ENCODE results near the gene GAPT. TPM values are rescaled to one million over a fixed set of nuclear protein-coding genes. Genes with fewer than 3 reads are reported as not detected.

GAPT gene
- polyA plus RNA-seq, 1 of the 3 experiments (the other 2 are of a cell fraction) = not detected

DNA sequence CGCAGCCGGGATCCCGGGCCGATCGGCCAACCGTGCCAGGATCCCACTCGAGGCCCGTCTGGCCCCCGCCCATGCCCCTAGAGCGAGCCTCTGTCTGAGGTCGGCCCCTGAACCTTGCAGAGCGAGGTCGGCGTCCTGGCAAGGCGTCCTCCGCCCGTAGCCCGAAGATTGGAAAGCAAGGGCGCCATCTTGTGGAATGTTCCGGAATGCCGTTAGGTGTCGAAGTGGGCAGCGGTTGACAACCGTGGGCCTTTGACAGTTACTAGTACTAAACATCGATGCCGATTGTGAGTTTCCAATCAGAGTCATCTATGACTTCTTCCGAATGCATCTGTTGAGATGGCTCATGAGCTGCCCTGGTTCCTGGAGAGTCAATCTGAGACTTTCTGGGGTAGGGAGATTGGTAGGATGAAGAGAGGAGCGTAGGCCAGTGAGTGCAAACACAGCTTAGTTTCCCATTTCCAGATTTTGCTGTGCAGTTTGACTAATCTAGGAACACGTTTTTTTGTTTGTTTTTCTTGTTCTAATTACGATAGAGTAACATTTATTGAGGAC lies 30.4 kb upstream of the GAPT start:
- 21% methylated on average over 8 of the region's 30 CpGs for WGBS (ENCODE audit: low lambda C conversion rate)
- CTCF ChIA-PET = interaction anchor here (0.6 to 6.1 kb wide), 65 partner anchors 10 to 1167 kb away, joined by 3 to 206 read pairs (median 4); no protein-coding TSS in a partner anchor
- Histone ChIP-seq H3K9ac (peak overlapping the region; percentile 95), H3K27ac (ENCODE audit: low read depth in 2 of 2, low read length in 1 of 2) (peak overlapping the region; percentile 85 to 87), H3K27me3 (ENCODE audit: insufficient read depth) (no peaks in the 10 kb centered on the region), H3K4me3 (ENCODE audit: low read depth in 2 of 2, low read length in 1 of 2) (peak overlapping the region; percentile 90 to 93), H4K20me1 (ENCODE audit: insufficient read depth) (peaks cover 39% of the 10 kb centered on the region), H3K9me3 (no peaks in the 10 kb centered on the region), H3K9me2 (no peaks in the 10 kb centered on the region), H3F3A (replicated peaks; ENCODE audit: insufficient read depth) (peaks cover 21% of the 10 kb centered on the region), H3K79me2 (ENCODE audit: insufficient read depth) (peaks cover 40% of the 10 kb centered on the region), H3K36me3 (replicated peaks in 1 of 2; ENCODE audit: control insufficient read depth in 1 of 2, insufficient read depth in 2 of 2, low read length in 1 of 2) (peaks cover 30% of the 10 kb centered on the region in 2 experiments), H2AFZ (ENCODE audit: low read depth) (peak overlapping the region; percentile 54), H3K4me2 (peak overlapping the region; percentile 87), H3K4me1 (ENCODE audit: control insufficient read depth in 1 of 2, insufficient read depth in 2 of 2, low read depth in 1 of 2, low read length in 1 of 2) (peaks cover 0 to 7% of the 10 kb centered on the region in 2 experiments; a peak in 2 of 4 replicates)
- POLR2A ChIA-PET = interaction anchor here (1.0 kb wide), 1 partner anchor 573 kb away, joined by 4 read pairs; no protein-coding TSS in a partner anchor
- peak; percentile 83 for DNase-seq
- TF ChIP-seq EP300 (IDR thresholded peaks at IDR 0.05; ENCODE audit: borderline replicate concordance in 1 of 2, low read depth in 1 of 2, low read length in 1 of 2) (0 out of 4 replicates have a peak, but pooled peaks of 1 of the 2 experiments have one; percentile 14), SIN3A (IDR thresholded peaks at IDR 0.05; ENCODE audit: borderline replicate concordance, low read depth, low read length) (no peak), SMC3 (IDR thresholded peaks at IDR 0.05; ENCODE audit: low read depth, low read length) (peak; percentile 97), NFIC (IDR thresholded peaks at IDR 0.05; ENCODE audit: borderline replicate concordance) (peak; percentile 16; the same call in 1 of the 2 replicates), RAD21 (IDR thresholded peaks at IDR 0.05; ENCODE audit: low read length) (peak; percentile 95), FOXJ3 (CRISPR knock-in tag; IDR thresholded peaks at IDR 0.05) (no peak), MXI1 (IDR thresholded peaks at IDR 0.05; ENCODE audit: low read depth, low read length) (peak; percentile 61), ELF1 (IDR thresholded peaks at IDR 0.05) (no peak)
- TF ChIP-seq, protein P1, sequence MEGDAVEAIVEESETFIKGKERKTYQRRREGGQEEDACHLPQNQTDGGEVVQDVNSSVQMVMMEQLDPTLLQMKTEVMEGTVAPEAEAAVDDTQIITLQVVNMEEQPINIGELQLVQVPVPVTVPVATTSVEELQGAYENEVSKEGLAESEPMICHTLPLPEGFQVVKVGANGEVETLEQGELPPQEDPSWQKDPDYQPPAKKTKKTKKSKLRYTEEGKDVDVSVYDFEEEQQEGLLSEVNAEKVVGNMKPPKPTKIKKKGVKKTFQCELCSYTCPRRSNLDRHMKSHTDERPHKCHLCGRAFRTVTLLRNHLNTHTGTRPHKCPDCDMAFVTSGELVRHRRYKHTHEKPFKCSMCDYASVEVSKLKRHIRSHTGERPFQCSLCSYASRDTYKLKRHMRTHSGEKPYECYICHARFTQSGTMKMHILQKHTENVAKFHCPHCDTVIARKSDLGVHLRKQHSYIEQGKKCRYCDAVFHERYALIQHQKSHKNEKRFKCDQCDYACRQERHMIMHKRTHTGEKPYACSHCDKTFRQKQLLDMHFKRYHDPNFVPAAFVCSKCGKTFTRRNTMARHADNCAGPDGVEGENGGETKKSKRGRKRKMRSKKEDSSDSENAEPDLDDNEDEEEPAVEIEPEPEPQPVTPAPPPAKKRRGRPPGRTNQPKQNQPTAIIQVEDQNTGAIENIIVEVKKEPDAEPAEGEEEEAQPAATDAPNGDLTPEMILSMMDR (IDR thresholded peaks at IDR 0.05) = peak; percentile 76
- TF ChIP-seq, protein P2, sequence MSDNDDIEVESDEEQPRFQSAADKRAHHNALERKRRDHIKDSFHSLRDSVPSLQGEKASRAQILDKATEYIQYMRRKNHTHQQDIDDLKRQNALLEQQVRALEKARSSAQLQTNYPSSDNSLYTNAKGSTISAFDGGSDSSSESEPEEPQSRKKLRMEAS (IDR thresholded peaks at IDR 0.05; ENCODE audit: low read depth) = peak; percentile 57; the same call in 1 of the 2 replicates
- TF ChIP-seq, protein P3, sequence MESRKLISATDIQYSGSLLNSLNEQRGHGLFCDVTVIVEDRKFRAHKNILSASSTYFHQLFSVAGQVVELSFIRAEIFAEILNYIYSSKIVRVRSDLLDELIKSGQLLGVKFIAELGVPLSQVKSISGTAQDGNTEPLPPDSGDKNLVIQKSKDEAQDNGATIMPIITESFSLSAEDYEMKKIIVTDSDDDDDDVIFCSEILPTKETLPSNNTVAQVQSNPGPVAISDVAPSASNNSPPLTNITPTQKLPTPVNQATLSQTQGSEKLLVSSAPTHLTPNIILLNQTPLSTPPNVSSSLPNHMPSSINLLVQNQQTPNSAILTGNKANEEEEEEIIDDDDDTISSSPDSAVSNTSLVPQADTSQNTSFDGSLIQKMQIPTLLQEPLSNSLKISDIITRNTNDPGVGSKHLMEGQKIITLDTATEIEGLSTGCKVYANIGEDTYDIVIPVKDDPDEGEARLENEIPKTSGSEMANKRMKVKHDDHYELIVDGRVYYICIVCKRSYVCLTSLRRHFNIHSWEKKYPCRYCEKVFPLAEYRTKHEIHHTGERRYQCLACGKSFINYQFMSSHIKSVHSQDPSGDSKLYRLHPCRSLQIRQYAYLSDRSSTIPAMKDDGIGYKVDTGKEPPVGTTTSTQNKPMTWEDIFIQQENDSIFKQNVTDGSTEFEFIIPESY (IDR thresholded peaks at IDR 0.05; ENCODE audit: borderline replicate concordance, low read depth) = no peak
- TF ChIP-seq, protein P4, sequence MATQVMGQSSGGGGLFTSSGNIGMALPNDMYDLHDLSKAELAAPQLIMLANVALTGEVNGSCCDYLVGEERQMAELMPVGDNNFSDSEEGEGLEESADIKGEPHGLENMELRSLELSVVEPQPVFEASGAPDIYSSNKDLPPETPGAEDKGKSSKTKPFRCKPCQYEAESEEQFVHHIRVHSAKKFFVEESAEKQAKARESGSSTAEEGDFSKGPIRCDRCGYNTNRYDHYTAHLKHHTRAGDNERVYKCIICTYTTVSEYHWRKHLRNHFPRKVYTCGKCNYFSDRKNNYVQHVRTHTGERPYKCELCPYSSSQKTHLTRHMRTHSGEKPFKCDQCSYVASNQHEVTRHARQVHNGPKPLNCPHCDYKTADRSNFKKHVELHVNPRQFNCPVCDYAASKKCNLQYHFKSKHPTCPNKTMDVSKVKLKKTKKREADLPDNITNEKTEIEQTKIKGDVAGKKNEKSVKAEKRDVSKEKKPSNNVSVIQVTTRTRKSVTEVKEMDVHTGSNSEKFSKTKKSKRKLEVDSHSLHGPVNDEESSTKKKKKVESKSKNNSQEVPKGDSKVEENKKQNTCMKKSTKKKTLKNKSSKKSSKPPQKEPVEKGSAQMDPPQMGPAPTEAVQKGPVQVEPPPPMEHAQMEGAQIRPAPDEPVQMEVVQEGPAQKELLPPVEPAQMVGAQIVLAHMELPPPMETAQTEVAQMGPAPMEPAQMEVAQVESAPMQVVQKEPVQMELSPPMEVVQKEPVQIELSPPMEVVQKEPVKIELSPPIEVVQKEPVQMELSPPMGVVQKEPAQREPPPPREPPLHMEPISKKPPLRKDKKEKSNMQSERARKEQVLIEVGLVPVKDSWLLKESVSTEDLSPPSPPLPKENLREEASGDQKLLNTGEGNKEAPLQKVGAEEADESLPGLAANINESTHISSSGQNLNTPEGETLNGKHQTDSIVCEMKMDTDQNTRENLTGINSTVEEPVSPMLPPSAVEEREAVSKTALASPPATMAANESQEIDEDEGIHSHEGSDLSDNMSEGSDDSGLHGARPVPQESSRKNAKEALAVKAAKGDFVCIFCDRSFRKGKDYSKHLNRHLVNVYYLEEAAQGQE (IDR thresholded peaks at IDR 0.05; ENCODE audit: low read depth, low read length) = no peak

Measured in SK-N-SH (cell line).